ENCODE measurements around the gene YY1. TPM values are rescaled to one million over a fixed set of nuclear protein-coding genes. Genes with fewer than 3 reads are reported as not detected.

The YY1 gene
- total and polyA plus RNA-seq, 9 of the 15 experiments (the other 6 are each of a cell fraction or from before 2014, with no cell fraction given) = 20.8 to 74.2 (median 46.7) TPM

GRCh38 chr14:100299238-100299560 lies 60.3 kb downstream of the YY1 start:
- no peak overlapping the region for H3K4me3 ChIP-seq
- H3K27ac ChIP-seq (ENCODE audit: extremely low read depth, low read depth, low read length) = no peak overlapping the region
- no peak overlapping the region for H3K4me2 ChIP-seq (ENCODE audit: insufficient read depth, low read length)
- no peak for FAIRE-seq
- H2AFZ ChIP-seq (ENCODE audit: low read depth, low read length) = no peak overlapping the region
- no peaks in the 10 kb centered on the region for H3K27me3 ChIP-seq (ENCODE audit: control insufficient read depth in 2 of 2, insufficient read depth in 2 of 2, low read length in 2 of 2)
- H4K20me1 ChIP-seq (replicated peaks; ENCODE audit: control insufficient read depth, insufficient read depth, low read length) = no peaks in the 10 kb centered on the region
- in situ Hi-C loops (cut with MboI) (no loop called here), intact Hi-C loops (cut with micrococcal nuclease) (no loop called here)
- BruUV-seq (replicated peaks) = no TSS peak
- ATAC-seq = no peak
- CTCF ChIA-PET (ENCODE audit: low intra/inter-chr PET ratio) = no interaction called here
- WGBS (ENCODE audit: insufficient coverage, low coverage, missing lambda C conversion rate) = 67% methylated on average over 4 of the region's 6 CpGs
- no peaks in the 10 kb centered on the region for H3K9me3 ChIP-seq (replicated peaks; ENCODE audit: control insufficient read depth, insufficient read depth, low read depth, low read length)
- no peak for DNase-seq (ENCODE audit: extremely low read depth in 1 of 4, low spot score in 3 of 4)
- peaks cover 4% of the 10 kb centered on the region for H3K9me1 ChIP-seq (ENCODE audit: control insufficient read depth, insufficient read depth, low read length)
- POLR2A ChIA-PET = interaction anchor here (0.9 kb wide), 1 partner anchor 16 kb away, joined by 6 read pairs; no protein-coding TSS in a partner anchor
- H3K9ac ChIP-seq (ENCODE audit: insufficient read depth in 1 of 2, low read depth in 2 of 2, low read length in 2 of 2) = no peak overlapping the region
- no peak for TF ChIP-seq ATF2 (CRISPR knock-in tag; IDR thresholded peaks at IDR 0.05)
- no peak for TF ChIP-seq ZNF79 (CRISPR knock-in tag; IDR thresholded peaks at IDR 0.05; ENCODE audit: low read depth)
- TF ChIP-seq YBX1 (IDR thresholded peaks at IDR 0.05) = no peak
- H3K79me2 ChIP-seq (ENCODE audit: control insufficient read depth, insufficient read depth, low read length) = no peaks in the 10 kb centered on the region
- peaks cover 9 to 27% of the 10 kb centered on the region in 2 experiments for H3K4me1 ChIP-seq (replicated peaks in 1 of 2; ENCODE audit: control insufficient read depth in 2 of 2, insufficient read depth in 2 of 2, low read length in 2 of 2)
- H3K36me3 ChIP-seq (ENCODE audit: control insufficient read depth, insufficient read depth, low read length) = no peaks in the 10 kb centered on the region

GRCh38 chr14:100302616-100303015 lies 63.7 kb downstream of the YY1 start:
- ChIA-PET CTCF (ENCODE audit: low intra/inter-chr PET ratio) (no interaction called here), POLR2A (no interaction called here)
- intact Hi-C loops (cut with micrococcal nuclease) = no loop called here
- Histone ChIP-seq H3K9me3 (replicated peaks; ENCODE audit: control insufficient read depth, insufficient read depth, low read depth, low read length) (no peaks in the 10 kb centered on the region), H3K9me1 (ENCODE audit: control insufficient read depth, insufficient read depth, low read length) (peaks cover 4% of the 10 kb centered on the region), H3K36me3 (ENCODE audit: control insufficient read depth, insufficient read depth, low read length) (no peaks in the 10 kb centered on the region), H3K27me3 (ENCODE audit: control insufficient read depth in 2 of 2, insufficient read depth in 2 of 2, low read length in 2 of 2) (no peaks in the 10 kb centered on the region), H3K27ac (ENCODE audit: extremely low read depth, low read depth, low read length) (no peak overlapping the region), H3K4me1 (replicated peaks in 1 of 2; ENCODE audit: control insufficient read depth in 2 of 2, insufficient read depth in 2 of 2, low read length in 2 of 2) (peaks cover 12 to 48% of the 10 kb centered on the region in 2 experiments; a peak in 4 of 5 replicates), H3K79me2 (ENCODE audit: control insufficient read depth, insufficient read depth, low read length) (no peaks in the 10 kb centered on the region), H2AFZ (ENCODE audit: low read depth, low read length) (no peak overlapping the region), H3K9ac (ENCODE audit: insufficient read depth in 1 of 2, low read depth in 2 of 2, low read length in 2 of 2) (no peak overlapping the region), H3K4me2 (ENCODE audit: insufficient read depth, low read length) (no peak overlapping the region), H3K4me3 (no peak overlapping the region), H4K20me1 (replicated peaks; ENCODE audit: control insufficient read depth, insufficient read depth, low read length) (no peaks in the 10 kb centered on the region; the same call in 1 of the 2 replicates)
- no peak for DNase-seq (ENCODE audit: extremely low read depth in 1 of 4, low spot score in 3 of 4)
- WGBS (ENCODE audit: insufficient coverage, low coverage, missing lambda C conversion rate) = 8% methylated on average over 2 of the region's 2 CpGs
- in situ Hi-C loops (cut with MboI) = no loop called here
- no TSS peak for BruUV-seq (replicated peaks)
- no peak for FAIRE-seq
- ATAC-seq = no peak
- TF ChIP-seq OTX1 (CRISPR knock-in tag; IDR thresholded peaks at IDR 0.05) (no peak), GATA2 (CRISPR knock-in tag; IDR thresholded peaks at IDR 0.05) (no peak), MEF2D (tag; conservative IDR thresholded peaks at IDR 0.05; ENCODE audit: low read depth) (no peak)
